PFSK-1 (cell line): ENCODE data around the gene SKOR2.

Source experiments
- FOXP2 ChIP-seq: optimal IDR thresholded peaks from 2 replicates; pipeline ENCODE3; 2011; ENCODE audit warnings: borderline replicate concordance, control low read depth, inconsistent platforms; ENCODE audit not compliant: insufficient read depth; ENCODE audit errors: extremely low read length, extremely low read depth
- POLR2AphosphoS5 ChIP-seq: IDR thresholded peaks from 2 replicates; pipeline ENCODE4 v1.6.1; 2012; ENCODE audit warnings: low read depth, mild to moderate bottlenecking, control low read depth, low read length, moderate library complexity
- SIN3A ChIP-seq: IDR thresholded peaks from 2 replicates; pipeline ENCODE4 v1.6.1; 2012; ENCODE audit warnings: mild to moderate bottlenecking, low read length, moderate library complexity, borderline replicate concordance; ENCODE audit not compliant: insufficient read depth
- TAF1 ChIP-seq: IDR thresholded peaks from 2 replicates; pipeline ENCODE4 v1.6.1; 2012; ENCODE audit warnings: low read length, control low read depth, borderline replicate concordance; ENCODE audit not compliant: insufficient read depth
- TF ChIP-seq, protein P1 (sequence below), 2 experiments: IDR thresholded peaks; 2 replicates each; pipeline versions ENCODE4 v1.6.1 to v1.8.0; 2011 to 2012; ENCODE audit warnings: low read depth in 2 of 2, low read length in 2 of 2, control low read depth in 1 of 2, inconsistent platforms in 1 of 2, mild to moderate bottlenecking in 1 of 2, moderate library complexity in 1 of 2; ENCODE audit not compliant: insufficient read depth in 1 of 2

SKOR2 gene

DNA sequence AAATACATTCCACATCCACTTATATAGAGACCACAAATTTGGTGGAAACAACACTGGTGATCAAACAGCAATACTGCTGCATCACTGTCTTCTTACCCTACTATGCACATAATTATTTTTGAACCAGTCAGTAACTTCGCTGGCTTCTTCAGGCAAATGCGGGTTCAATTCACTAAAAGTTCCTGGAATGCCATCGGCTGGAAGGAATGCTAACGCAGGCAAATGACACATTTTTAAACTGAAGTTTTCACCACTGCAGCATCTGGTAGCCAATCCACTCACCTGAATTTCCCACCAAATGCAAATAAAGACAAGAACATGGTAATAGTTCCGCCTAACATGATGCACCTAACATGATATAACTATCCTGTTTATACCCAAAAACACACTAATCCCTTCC, 91.2 kb downstream of the SKOR2 start:
- no peak for TF ChIP-seq SIN3A
- no peak for TF ChIP-seq POLR2AphosphoS5
- TF ChIP-seq TAF1 = no peak
- TF ChIP-seq FOXP2 = no peak
- TF ChIP-seq, protein P1, sequence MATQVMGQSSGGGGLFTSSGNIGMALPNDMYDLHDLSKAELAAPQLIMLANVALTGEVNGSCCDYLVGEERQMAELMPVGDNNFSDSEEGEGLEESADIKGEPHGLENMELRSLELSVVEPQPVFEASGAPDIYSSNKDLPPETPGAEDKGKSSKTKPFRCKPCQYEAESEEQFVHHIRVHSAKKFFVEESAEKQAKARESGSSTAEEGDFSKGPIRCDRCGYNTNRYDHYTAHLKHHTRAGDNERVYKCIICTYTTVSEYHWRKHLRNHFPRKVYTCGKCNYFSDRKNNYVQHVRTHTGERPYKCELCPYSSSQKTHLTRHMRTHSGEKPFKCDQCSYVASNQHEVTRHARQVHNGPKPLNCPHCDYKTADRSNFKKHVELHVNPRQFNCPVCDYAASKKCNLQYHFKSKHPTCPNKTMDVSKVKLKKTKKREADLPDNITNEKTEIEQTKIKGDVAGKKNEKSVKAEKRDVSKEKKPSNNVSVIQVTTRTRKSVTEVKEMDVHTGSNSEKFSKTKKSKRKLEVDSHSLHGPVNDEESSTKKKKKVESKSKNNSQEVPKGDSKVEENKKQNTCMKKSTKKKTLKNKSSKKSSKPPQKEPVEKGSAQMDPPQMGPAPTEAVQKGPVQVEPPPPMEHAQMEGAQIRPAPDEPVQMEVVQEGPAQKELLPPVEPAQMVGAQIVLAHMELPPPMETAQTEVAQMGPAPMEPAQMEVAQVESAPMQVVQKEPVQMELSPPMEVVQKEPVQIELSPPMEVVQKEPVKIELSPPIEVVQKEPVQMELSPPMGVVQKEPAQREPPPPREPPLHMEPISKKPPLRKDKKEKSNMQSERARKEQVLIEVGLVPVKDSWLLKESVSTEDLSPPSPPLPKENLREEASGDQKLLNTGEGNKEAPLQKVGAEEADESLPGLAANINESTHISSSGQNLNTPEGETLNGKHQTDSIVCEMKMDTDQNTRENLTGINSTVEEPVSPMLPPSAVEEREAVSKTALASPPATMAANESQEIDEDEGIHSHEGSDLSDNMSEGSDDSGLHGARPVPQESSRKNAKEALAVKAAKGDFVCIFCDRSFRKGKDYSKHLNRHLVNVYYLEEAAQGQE (IDR thresholded peaks at IDR 0.05; ENCODE audit: insufficient read depth in 1 of 2, low read depth in 2 of 2, low read length in 2 of 2) = no peak
